ENCODE data around the gene CARD19.

- TF ChIP-seq, protein P1, sequence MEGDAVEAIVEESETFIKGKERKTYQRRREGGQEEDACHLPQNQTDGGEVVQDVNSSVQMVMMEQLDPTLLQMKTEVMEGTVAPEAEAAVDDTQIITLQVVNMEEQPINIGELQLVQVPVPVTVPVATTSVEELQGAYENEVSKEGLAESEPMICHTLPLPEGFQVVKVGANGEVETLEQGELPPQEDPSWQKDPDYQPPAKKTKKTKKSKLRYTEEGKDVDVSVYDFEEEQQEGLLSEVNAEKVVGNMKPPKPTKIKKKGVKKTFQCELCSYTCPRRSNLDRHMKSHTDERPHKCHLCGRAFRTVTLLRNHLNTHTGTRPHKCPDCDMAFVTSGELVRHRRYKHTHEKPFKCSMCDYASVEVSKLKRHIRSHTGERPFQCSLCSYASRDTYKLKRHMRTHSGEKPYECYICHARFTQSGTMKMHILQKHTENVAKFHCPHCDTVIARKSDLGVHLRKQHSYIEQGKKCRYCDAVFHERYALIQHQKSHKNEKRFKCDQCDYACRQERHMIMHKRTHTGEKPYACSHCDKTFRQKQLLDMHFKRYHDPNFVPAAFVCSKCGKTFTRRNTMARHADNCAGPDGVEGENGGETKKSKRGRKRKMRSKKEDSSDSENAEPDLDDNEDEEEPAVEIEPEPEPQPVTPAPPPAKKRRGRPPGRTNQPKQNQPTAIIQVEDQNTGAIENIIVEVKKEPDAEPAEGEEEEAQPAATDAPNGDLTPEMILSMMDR (optimal IDR thresholded peaks at IDR 0.05 in 1 of 3, IDR thresholded peaks at IDR 0.05 in 1 of 3, conservative IDR thresholded peaks at IDR 0.05 in 1 of 3; ENCODE audit: extremely low read depth in 1 of 3, insufficient read depth in 2 of 3, low read length in 3 of 3) = no peak
- no peak for TF ChIP-seq EZH2 (IDR thresholded peaks at IDR 0.05; ENCODE audit: low read length)
Observed at GRCh38 chr9:93122721-93123221, 26.8 kb downstream of the CARD19 start.
